Hepatocyte (in vitro differentiated cells): ENCODE measurements around the gene SPACDR. TPM values are rescaled to one million over a fixed set of nuclear protein-coding genes. Genes with fewer than 3 reads are reported as not detected.

Experiments
- DNase-seq: peaks from one replicate; pipeline ENCODE4 v3.0.0-alpha.2; 2016; ENCODE audit warnings: low spot score
- H2AFZ ChIP-seq: fragments of 200-600 bp; sonication (generic); 2 replicates; pipeline ENCODE4 v1.6.0; 2016; ENCODE audit warnings: antibody characterized with exemption, mild to moderate bottlenecking
- H3K27ac ChIP-seq: fragments of 200-600 bp; sonication (generic); 2 replicates; pipeline ENCODE4 v1.5.1; 2016; ENCODE audit warnings: mild to moderate bottlenecking
- H3K27me3 ChIP-seq: fragments of 200-600 bp; sonication (generic); 2 replicates; pipeline ENCODE4 v1.6.1; 2016
- H3K36me3 ChIP-seq: fragments of 200-600 bp; sonication (generic); replicated peaks from 2 replicates; pipeline ENCODE4 v1.5.1; 2016; ENCODE audit warnings: low read depth; ENCODE audit not compliant: insufficient read depth
- H3K4me1 ChIP-seq: fragments of 200-600 bp; sonication (generic); 2 replicates; pipeline ENCODE4 v1.5.1; 2016; ENCODE audit warnings: mild to moderate bottlenecking, moderate library complexity; ENCODE audit not compliant: insufficient read depth
- H3K4me2 ChIP-seq: fragments of 200-600 bp; sonication (generic); 2 replicates; pipeline ENCODE4 v1.6.0; 2016
- H3K4me3 ChIP-seq: fragments of 200-600 bp; sonication (generic); 2 replicates; pipeline ENCODE4 v1.5.1; 2016; ENCODE audit warnings: mild to moderate bottlenecking
- H3K79me2 ChIP-seq: fragments of 200-600 bp; sonication (generic); 2 replicates; pipeline ENCODE4 v1.6.0; 2017; ENCODE audit warnings: mild to moderate bottlenecking
- H3K9me2 ChIP-seq: fragments of 200-600 bp; sonication (generic); replicated peaks from 2 replicates; pipeline ENCODE4 v1.6.0; 2017; ENCODE audit warnings: mild to moderate bottlenecking; ENCODE audit not compliant: insufficient read depth
- H3K9me3 ChIP-seq: fragments of 200-600 bp; sonication (generic); 2 replicates; pipeline ENCODE4 v1.5.1; 2016; ENCODE audit warnings: low read depth, mild to moderate bottlenecking
- H4K20me1 ChIP-seq: fragments of 200-600 bp; sonication (generic); 2 replicates; pipeline ENCODE4 v1.6.0; 2016; ENCODE audit warnings: mild to moderate bottlenecking; ENCODE audit not compliant: insufficient read depth, poor library complexity, severe bottlenecking
- CTCF ChIP-seq: fragments of 200-600 bp; sonication (generic); IDR thresholded peaks from 2 replicates; pipeline ENCODE4 v1.5.1; 2016; ENCODE audit warnings: antibody characterized with exemption, mild to moderate bottlenecking; ENCODE audit not compliant: poor library complexity
- EZH2 ChIP-seq: fragments of 200-600 bp; sonication (generic); IDR thresholded peaks from 2 replicates; pipeline ENCODE4 v1.6.1; 2016; ENCODE audit warnings: antibody characterized with exemption, mild to moderate bottlenecking, borderline replicate concordance
- EZH2phosphoT487 ChIP-seq: fragments of 200-600 bp; sonication (generic); IDR thresholded peaks from one replicate; pipeline ENCODE4 v1.6.1; 2018; ENCODE audit warnings: antibody characterized with exemption, mild to moderate bottlenecking, low read depth, moderate library complexity; ENCODE audit not compliant: unreplicated experiment, severe bottlenecking
- WGBS: methylation state at CpG from one replicate; pipeline ENCODE4 v1.1.6; 2016; ENCODE audit warnings: low lambda C conversion rate; ENCODE audit errors: missing lambda C conversion rate; 5-methylcytosine and 5-hydroxymethylcytosine counted together
- polyA plus RNA-seq: library from polyadenylated mRNA; unstranded; fragments of >200 nt; fragmentation: Nextera tagmentation; extraction: Ambion mirVana; gene quantifications from 2 replicates; pipeline ENCODE4 v1.2.1, GENCODE V29; 2016
- total RNA-seq: library from RNA; depleted of rRNA; stranded (reverse); fragments of >200 nt; gene quantifications from 2 replicates; pipeline ENCODE4 v1.2.3, GENCODE V29; 2014

SPACDR gene
- total and polyA plus RNA-seq, 2 experiments from 2014 or later: 0.13 TPM; not detected in 1

- no peak for DNase-seq
- 74% methylated on average over 2 of the region's 2 CpGs for WGBS
- Histone ChIP-seq H4K20me1 (no peaks in the 10 kb centered on the region), H3K9me3 (no peaks in the 10 kb centered on the region), H2AFZ (no peak overlapping the region), H3K4me1 (peaks cover 13% of the 10 kb centered on the region), H3K4me2 (no peak overlapping the region), H3K4me3 (no peak overlapping the region), H3K79me2 (peaks cover 23% of the 10 kb centered on the region), H3K27ac (no peak overlapping the region), H3K9me2 (no peaks in the 10 kb centered on the region), H3K27me3 (no peaks in the 10 kb centered on the region), H3K36me3 (no peaks in the 10 kb centered on the region)
- TF ChIP-seq EZH2 (no peak), EZH2phosphoT487 (no peak), CTCF (no peak)
These were observed 25.9 kb downstream of the SPACDR start for GRCh38 chr7:100438172-100438571.

- Histone ChIP-seq H3K4me1 (peaks cover 15% of the 10 kb centered on the region), H3K79me2 (peaks cover 29% of the 10 kb centered on the region), H3K27ac (peak overlapping the region; percentile 74), H4K20me1 (no peaks in the 10 kb centered on the region), H3K36me3 (no peaks in the 10 kb centered on the region), H3K9me3 (no peaks in the 10 kb centered on the region), H3K9me2 (no peaks in the 10 kb centered on the region), H2AFZ (peak overlapping the region; percentile 4), H3K4me2 (peak overlapping the region; percentile 75), H3K4me3 (no peak overlapping the region), H3K27me3 (no peaks in the 10 kb centered on the region)
- no peak for TF ChIP-seq EZH2
- TF ChIP-seq EZH2phosphoT487: no peak
- no peak for TF ChIP-seq CTCF
- WGBS: 97% methylated on average over 28 of the region's 28 CpGs
- DNase-seq: no peak
These were observed 26.6 kb downstream of the SPACDR start for GRCh38 chr7:100437150-100438100.

- H3K27ac ChIP-seq: peak overlapping the region; percentile 96
- H3K9me2 ChIP-seq: no peaks in the 10 kb centered on the region
- H3K4me1 ChIP-seq: peaks cover 32% of the 10 kb centered on the region
- no peaks in the 10 kb centered on the region for H3K36me3 ChIP-seq
- H3K27me3 ChIP-seq: no peaks in the 10 kb centered on the region
- H2AFZ ChIP-seq: no peak overlapping the region
- peaks cover 3% of the 10 kb centered on the region for H4K20me1 ChIP-seq
- peak; percentile 68 for DNase-seq
- H3K79me2 ChIP-seq: peaks cover 46% of the 10 kb centered on the region
- H3K4me2 ChIP-seq: peak overlapping the region; percentile 97
- no peaks in the 10 kb centered on the region for H3K9me3 ChIP-seq
- WGBS: 4% methylated on average over 59 of the region's 81 CpGs
- TF ChIP-seq EZH2phosphoT487 (no peak), CTCF (no peak), EZH2 (no peak)
- H3K4me3 ChIP-seq: peak overlapping the region; percentile 42
These were observed 28.4 kb downstream of the SPACDR start for GRCh38 chr7:100435401-100436304.
